Brain microvascular endothelial cell (primary cell): ENCODE measurements around the gene MUCL3.
"Not testable (repeated sequence)": the region's sequence is repeated elsewhere in the genome, so short reads cannot be mapped to it uniquely, and the experiment has no call there.

Experiments used
- DNase-seq: peaks from one replicate; pipeline ENCODE4 v3.0.0-alpha.2; 2020
- H3K27ac ChIP-seq: fragments of 250-450 bp; sonication (Bioruptor Pico); 2 replicates; pipeline ENCODE4 v1.5.1; 2020; ENCODE audit warnings: mild to moderate bottlenecking, moderate library complexity
- H3K27me3 ChIP-seq: fragments of 250-450 bp; sonication (Bioruptor Pico); replicated peaks from 2 replicates; pipeline ENCODE4 v1.5.1; 2020; ENCODE audit warnings: mild to moderate bottlenecking
- H3K36me3 ChIP-seq: fragments of 250-450 bp; sonication (Bioruptor Pico); replicated peaks from 2 replicates; pipeline ENCODE4 v1.5.1; 2020; ENCODE audit warnings: mild to moderate bottlenecking
- H3K4me3 ChIP-seq: 2 replicates; pipeline ENCODE4 v1.5.1; 2011; ENCODE audit warnings: low read depth, mild to moderate bottlenecking, control low read depth, low read length, moderate library complexity
- in situ Hi-C: cut with HindIII; loops from 2 replicates; pipeline ENCODE4 v1.10.0; 2017; ENCODE audit warnings: low sequenced_read_pairs, low pct_ligation_motif_present
- TF ChIP-seq, protein P1 (sequence below): IDR thresholded peaks from 2 replicates; pipeline ENCODE4 v1.5.1; 2011; ENCODE audit warnings: low read depth, mild to moderate bottlenecking, moderate library complexity, low read length, control low read depth, inconsistent platforms; ENCODE audit errors: missing control alignments

MUCL3 gene

DNA sequence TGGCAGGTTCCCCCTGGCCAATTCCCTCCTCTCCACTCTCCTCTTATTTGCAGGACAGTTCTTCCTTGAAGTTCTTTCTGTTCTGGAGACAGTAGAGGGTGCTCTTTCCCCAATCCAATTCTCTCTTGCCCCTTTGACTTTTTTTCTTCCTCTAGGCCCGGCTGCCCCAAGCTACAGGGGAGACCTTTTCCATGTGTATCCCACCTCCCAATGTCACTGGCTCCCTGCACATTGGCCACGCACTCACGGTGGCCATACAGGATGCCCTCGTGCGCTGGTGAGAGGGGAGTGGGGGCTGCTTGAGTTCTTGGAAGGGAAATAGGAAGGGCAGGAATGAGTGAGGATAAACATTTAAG lies 25.2 kb upstream of the MUCL3 start:
- peak; percentile 36 for DNase-seq
- no peak overlapping the region for H3K4me3 ChIP-seq
- in situ Hi-C loops, result no loop called here

DNA sequence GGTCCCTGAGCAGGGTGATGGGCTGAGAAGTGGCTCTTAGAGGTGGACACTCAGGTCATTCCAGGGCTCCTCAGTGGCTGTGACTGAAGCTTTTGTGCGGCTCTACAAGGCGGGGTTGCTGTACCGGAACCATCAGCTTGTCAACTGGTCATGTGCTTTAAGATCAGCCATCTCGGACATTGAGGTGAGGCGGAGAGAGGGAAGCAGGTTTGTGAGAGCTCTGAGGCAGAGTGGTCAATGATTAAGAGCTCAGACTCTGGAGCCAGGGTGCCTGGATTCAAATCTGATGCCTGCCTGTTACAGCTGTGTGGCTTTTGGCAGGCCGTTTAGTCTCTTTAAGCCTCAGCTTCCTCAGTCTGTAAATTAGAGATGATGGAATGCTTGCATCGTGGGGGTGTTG lies 23.7 kb upstream of the MUCL3 start:
- Histone ChIP-seq H3K27ac (no peak overlapping the region), H3K36me3 (peaks cover 29% of the 10 kb centered on the region), H3K4me3 (no peak overlapping the region), H3K27me3 (no peaks in the 10 kb centered on the region)
- no peak for DNase-seq
- TF ChIP-seq, protein P1, sequence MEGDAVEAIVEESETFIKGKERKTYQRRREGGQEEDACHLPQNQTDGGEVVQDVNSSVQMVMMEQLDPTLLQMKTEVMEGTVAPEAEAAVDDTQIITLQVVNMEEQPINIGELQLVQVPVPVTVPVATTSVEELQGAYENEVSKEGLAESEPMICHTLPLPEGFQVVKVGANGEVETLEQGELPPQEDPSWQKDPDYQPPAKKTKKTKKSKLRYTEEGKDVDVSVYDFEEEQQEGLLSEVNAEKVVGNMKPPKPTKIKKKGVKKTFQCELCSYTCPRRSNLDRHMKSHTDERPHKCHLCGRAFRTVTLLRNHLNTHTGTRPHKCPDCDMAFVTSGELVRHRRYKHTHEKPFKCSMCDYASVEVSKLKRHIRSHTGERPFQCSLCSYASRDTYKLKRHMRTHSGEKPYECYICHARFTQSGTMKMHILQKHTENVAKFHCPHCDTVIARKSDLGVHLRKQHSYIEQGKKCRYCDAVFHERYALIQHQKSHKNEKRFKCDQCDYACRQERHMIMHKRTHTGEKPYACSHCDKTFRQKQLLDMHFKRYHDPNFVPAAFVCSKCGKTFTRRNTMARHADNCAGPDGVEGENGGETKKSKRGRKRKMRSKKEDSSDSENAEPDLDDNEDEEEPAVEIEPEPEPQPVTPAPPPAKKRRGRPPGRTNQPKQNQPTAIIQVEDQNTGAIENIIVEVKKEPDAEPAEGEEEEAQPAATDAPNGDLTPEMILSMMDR, result no peak
- in situ Hi-C loops, result no loop called here

More for the DNA sequence above, 25.2 kb upstream of the MUCL3 start:
- TF ChIP-seq, protein P1, result peak; percentile 76
- H3K36me3 ChIP-seq, result peaks cover 22% of the 10 kb centered on the region
- H3K27ac ChIP-seq, result no peak overlapping the region
- no peaks in the 10 kb centered on the region for H3K27me3 ChIP-seq

DNA sequence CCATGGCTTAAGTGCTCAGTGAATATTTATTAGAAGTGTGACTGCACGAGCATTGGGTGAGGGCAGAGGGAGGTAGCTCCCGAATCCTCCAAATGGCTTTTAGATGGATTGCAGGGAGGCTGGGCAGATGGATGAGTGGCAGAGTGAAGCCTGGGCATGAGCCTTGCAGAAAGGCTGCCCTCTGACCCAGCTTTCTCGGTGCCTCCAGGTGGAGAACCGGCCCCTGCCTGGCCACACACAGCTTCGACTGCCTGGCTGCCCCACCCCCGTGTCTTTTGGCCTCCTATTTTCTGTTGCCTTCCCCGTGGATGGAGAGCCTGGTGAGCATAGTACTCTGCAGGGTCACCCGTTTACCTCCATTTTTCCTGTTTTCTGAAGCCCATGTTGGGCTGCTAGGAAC lies 23.3 kb upstream of the MUCL3 start:
- Histone ChIP-seq H3K4me3 (no peak overlapping the region), H3K36me3 (peaks cover 27% of the 10 kb centered on the region)
- in situ Hi-C loops, result no loop called here

DNA sequence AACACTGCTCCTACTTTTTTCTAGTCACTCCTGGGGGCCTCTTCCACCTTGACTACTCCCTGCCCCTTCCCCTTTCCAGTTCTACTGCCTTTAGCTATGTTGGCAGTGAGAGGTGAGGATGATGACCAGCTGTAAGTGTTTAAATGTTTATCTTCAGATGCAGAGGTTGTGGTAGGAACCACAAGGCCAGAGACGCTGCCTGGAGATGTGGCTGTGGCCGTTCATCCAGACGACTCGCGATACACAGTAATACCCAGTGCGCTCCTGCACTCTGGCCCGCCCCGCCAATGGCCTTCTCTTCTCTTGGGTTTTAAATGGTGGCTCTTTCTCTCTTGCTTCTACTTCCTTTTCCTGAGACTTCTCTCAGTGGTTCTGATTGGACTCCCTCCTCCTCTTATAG lies 22.1 kb upstream of the MUCL3 start:
- no peak overlapping the region for H3K27ac ChIP-seq
- no peaks in the 10 kb centered on the region for H3K27me3 ChIP-seq
- no peak for DNase-seq
- peaks cover 30% of the 10 kb centered on the region for H3K36me3 ChIP-seq
- TF ChIP-seq, protein P1, result no peak
- in situ Hi-C loops, result no loop called here
- H3K4me3 ChIP-seq, result no peak overlapping the region

More for the DNA sequence above, 23.3 kb upstream of the MUCL3 start:
- DNase-seq, result no peak
- TF ChIP-seq, protein P1, result no peak
- Histone ChIP-seq H3K27me3 (no peaks in the 10 kb centered on the region), H3K27ac (no peak overlapping the region)

DNA sequence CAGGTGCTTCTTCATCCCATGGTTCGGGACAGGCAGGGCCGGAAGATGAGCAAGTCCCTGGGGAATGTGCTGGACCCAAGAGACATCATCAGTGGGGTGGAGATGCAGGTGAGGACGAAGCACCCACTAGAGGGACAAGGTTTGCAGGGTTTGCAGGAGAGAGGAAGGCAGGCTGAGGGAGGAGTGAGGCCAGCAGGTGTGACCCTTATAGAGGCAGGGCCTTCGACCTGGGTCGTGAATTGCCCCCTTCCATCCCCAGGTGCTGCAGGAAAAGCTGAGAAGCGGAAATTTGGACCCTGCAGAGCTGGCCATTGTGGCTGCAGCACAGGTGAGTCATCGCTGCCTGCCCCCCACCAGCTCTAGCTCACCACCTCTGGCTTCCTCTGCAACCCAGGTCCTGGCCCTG lies 18.3 kb upstream of the MUCL3 start:
- in situ Hi-C loops, result no loop called here
- no peak overlapping the region for H3K27ac ChIP-seq
- no peaks in the 10 kb centered on the region for H3K27me3 ChIP-seq
- H3K36me3 ChIP-seq, result peaks cover 38% of the 10 kb centered on the region
- DNase-seq, result no peak
- TF ChIP-seq, protein P1, result no peak
- H3K4me3 ChIP-seq, result no peak overlapping the region

DNA sequence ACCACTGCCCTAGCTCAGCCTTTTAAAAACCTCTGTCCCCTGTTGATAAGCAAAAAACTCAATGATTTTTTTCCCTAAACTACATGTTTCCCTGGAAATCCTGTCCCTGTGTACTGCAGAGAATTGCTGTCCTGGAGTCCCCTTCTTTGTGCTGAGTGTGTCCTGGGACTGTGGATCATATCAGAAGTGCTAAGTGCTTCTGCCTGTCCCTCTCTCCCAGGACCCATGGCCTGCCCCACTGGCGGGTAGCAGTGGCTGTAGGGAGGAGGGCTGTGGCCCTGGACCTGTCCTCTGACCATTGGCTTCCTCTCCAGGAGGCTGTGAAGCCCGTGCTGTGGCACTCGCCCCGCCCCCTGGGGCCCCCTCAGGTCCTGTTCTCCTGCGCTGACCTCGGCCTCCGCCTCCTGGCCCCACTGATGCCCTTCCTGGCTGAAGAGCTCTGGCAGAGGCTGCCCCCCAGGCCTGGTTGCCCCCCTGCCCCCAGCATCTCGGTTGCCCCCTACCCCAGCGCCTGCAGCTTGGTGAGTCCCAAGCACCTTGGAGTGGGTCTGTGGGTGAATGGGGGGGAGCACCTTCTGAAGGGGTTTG lies 16.6 kb upstream of the MUCL3 start:
- in situ Hi-C loops, DNase-seq, H3K27me3 ChIP-seq, H3K4me3 ChIP-seq, H3K27ac ChIP-seq: not testable (repeated sequence)
- H3K36me3 ChIP-seq, result peaks cover 36% of the 10 kb centered on the region
